Adrenal gland (tissue), 12 donors: ENCODE measurements around the gene UHRF1. TPM values are rescaled to one million over a fixed set of nuclear protein-coding genes. Genes with fewer than 3 reads are reported as not detected.

Experiments used
- DNase-seq, 7 donors: peaks; one replicate each; pipeline ENCODE4 v3.0.0-alpha.2; 2019 to 2020
- H3K27ac ChIP-seq, 5 donors: fragments of 200-600 bp; sonication (generic) in 4 of 5; 1 replicate in 3 of 5; 2 replicates in 2 of 5; pipeline versions ENCODE4 v1.5.1 to v1.8.0; 2016 to 2020; ENCODE audit warnings: mild to moderate bottlenecking in 1 of 5
- H3K27me3 ChIP-seq: fragments of 200-600 bp; 2 replicates; pipeline ENCODE4 v1.8.0; 2021
- H3K36me3 ChIP-seq, 2 donors: fragments of 200-600 bp; replicated peaks in 1 of 2; 1 replicate in 1 of 2; 2 replicates in 1 of 2; pipeline versions ENCODE4 v1.5.1 to v1.8.0; 2018 to 2022
- H3K4me1 ChIP-seq, 2 donors: fragments of 200-600 bp; replicated peaks in 1 of 2; 1 replicate in 1 of 2; 2 replicates in 1 of 2; pipeline versions ENCODE4 v1.5.1 to v1.8.0; 2018 to 2021
- H3K4me3 ChIP-seq, 4 donors: fragments of 200-600 bp; sonication (generic) in 3 of 4; one replicate each; pipeline ENCODE4 v1.5.1; 2016 to 2018
- H3K9me3 ChIP-seq, 3 donors: fragments of 200-600 bp; sonication (generic) in 1 of 3; replicated peaks in 1 of 3; 1 replicate in 2 of 3; 2 replicates in 1 of 3; pipeline versions ENCODE4 v1.5.1 to v1.8.0; 2016 to 2021
- POLR2A ChIP-seq, 2 donors: fragments of 450-650 bp; IDR thresholded peaks; one replicate each; pipeline ENCODE4 v1.6.1; 2017; ENCODE audit warnings: antibody characterized with exemption in 2 of 2, mild to moderate bottlenecking in 2 of 2, moderate library complexity in 1 of 2
- whole genome bisulfite sequencing, 4 donors: extraction: QIAGEN DNeasy Blood & Tissue Kit in 2 of 4; methylation state at CpG; one replicate each; pipeline versions ENCODE4 v1.1.5 to v1.1.7; 2013 to 2017; 5-methylcytosine and 5-hydroxymethylcytosine counted together
- intact Hi-C, 2 donors: fragments of 100-400 bp; cut with DNase I; formaldehyde crosslinking; loops; one replicate each; pipeline versions ENCODE4 v1.14.1 to v1.15.0; 2022 to 2023
- polyA plus RNA-seq, 3 donors: library from polyadenylated mRNA; stranded (reverse); fragments of 200-250 nt in 2 of 3; fragments of 350-450 nt in 1 of 3; fragmentation: Illumina TruSeq in 1 of 3; extraction: RNeasy Lipid Tissue Mini Kit (QIAGEN cat#74804) in 1 of 3; gene quantifications; one replicate each; pipeline ENCODE4 v1.2.3, GENCODE V29; 2013 to 2014
- total RNA-seq, 9 donors: library from RNA; depleted of rRNA in 4 of 9; stranded (reverse); fragments of >200 nt in 4 of 9; fragments of 120-200 nt in 1 of 9; fragmentation: NEBNext Ultra II Directional in 1 of 9; extraction: Animal tissue kit (Norgen Biotek cat#: 25700) in 1 of 9; gene quantifications; one replicate each; pipeline versions ENCODE4 v1.1.0 to v1.2.4, GENCODE V29; 2013 to 2023
- TF ChIP-seq, protein P1 (sequence below), 6 experiments: fragments of 450-650 bp in 4 of 6; fragments of 200-600 bp in 2 of 6; sonication (generic) in 1 of 6; IDR thresholded peaks; 1 replicate in 5 of 6; 2 replicates in 1 of 6; pipeline versions ENCODE4 v1.5.1 to v1.8.0; 2016 to 2021; ENCODE audit warnings: antibody characterized with exemption in 6 of 6, mild to moderate bottlenecking in 2 of 6, moderate library complexity in 1 of 6
- donor health status: healthy with polysubstance abuse.
- donor health status: Bipolar disorder and iron deficiency.
- donor health status: DM: yes; HTN: yes; CAD: no.
- donor health status: DM: no; HTN: no; CAD: no.
- donor health status: DM: no; HTN: no; CAD: no.
- donor health status: DM: yes; HTN: yes; CAD: no.

UHRF1 gene
- total and polyA plus RNA-seq, 12 donors, result 0.56 to 11.0 (median 1.1) TPM

DNA sequence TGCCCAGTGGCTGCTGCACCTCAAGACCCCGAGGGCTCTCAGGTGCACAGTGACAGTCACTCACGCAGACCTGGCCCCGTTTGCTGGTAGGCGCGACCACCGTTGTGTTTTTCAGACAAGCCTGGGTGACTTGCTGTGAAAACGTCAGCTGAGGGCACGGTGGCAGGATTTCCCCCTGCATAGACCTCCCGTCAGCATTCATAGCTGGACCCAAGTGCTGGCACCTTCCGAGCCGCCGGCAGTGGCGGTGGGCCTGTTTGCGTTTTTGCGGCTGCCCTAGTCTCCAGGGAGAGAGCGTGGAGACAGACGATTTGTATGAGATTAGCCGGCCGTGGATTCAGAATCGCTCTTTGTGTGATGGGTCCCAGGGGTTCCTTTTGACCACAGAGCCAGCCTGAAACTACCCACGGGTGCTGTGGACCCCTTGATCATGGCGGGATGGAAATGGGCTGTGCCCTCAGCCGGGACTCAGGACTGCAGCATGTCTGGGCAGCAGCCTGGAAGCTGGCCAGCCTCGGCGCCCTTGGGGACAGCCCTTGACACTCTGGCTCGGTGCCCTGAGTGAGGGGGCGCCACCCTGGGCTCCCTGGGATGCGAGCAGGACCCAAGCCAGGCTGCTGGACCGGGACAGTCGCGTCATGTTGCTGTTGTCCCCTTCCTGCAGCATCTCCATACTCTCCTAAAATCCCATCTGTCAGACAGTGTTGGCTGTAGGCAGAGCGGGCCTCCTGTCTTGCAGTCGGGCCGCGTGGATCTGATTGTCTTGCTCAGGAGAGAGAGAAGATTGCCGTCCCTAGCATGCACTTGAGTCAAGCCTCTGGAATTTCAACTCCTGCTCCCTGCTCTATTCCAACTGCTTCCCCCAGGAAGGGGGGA is 68.2 kb downstream of the UHRF1 start:
- Histone ChIP-seq H3K4me3 (peak overlapping the region in 1 of 4 donors; percentile 17), H3K27ac (peak overlapping the region; percentile 78 to 91 (median 82)), H3K9me3 (no peaks in the 10 kb centered on the region), H3K36me3 (no peaks in the 10 kb centered on the region), H3K4me1 (peaks cover 30 to 68% of the 10 kb centered on the region in 2 donors), H3K27me3 (no peaks in the 10 kb centered on the region)
- intact Hi-C loops, result loop anchor here in 1 of 2 donors (10.0 kb wide), 1 partner anchor 47 kb away; no protein-coding TSS in a partner anchor
- TF ChIP-seq, protein P1, sequence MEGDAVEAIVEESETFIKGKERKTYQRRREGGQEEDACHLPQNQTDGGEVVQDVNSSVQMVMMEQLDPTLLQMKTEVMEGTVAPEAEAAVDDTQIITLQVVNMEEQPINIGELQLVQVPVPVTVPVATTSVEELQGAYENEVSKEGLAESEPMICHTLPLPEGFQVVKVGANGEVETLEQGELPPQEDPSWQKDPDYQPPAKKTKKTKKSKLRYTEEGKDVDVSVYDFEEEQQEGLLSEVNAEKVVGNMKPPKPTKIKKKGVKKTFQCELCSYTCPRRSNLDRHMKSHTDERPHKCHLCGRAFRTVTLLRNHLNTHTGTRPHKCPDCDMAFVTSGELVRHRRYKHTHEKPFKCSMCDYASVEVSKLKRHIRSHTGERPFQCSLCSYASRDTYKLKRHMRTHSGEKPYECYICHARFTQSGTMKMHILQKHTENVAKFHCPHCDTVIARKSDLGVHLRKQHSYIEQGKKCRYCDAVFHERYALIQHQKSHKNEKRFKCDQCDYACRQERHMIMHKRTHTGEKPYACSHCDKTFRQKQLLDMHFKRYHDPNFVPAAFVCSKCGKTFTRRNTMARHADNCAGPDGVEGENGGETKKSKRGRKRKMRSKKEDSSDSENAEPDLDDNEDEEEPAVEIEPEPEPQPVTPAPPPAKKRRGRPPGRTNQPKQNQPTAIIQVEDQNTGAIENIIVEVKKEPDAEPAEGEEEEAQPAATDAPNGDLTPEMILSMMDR (IDR thresholded peaks at IDR 0.05), result no peak
- no peak for TF ChIP-seq POLR2A (IDR thresholded peaks at IDR 0.05)
- peak; percentile 62 to 72 (median 67) for DNase-seq
- WGBS, 4 donors, result 50 to 57% (median 54%) methylated on average over 23 to 36 of the region's 36 CpGs; no CpG with 5 or more reads in 1 of the 4 donors

DNA sequence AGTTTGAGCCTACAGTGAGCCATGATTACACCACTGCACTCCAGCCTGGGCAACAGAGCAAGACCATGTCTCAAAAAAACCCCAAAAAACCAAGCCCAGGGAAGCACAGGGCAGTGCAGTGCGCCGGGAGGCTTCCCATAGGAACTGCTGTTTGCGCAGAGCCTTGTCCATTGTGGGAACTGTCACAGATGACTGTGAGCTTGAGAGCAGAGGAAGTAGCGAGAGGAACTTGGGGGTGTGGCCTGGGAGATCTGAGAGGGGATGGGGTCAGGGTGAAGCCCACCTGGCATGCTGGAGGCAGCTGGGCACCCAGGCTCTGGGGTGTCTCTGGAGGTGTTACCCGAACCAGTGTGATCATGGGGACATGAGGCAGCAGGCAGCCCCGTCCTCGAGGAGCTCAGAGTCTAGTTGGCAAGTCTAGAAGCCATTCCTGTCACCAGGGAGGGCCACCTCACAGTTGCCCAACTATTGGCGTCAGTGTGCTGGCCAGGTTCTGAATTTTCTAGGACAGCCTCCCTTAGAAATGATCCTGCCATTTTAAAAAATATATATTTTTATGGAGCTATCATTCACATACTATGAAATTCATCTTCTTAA is 70.0 kb downstream of the UHRF1 start:
- Histone ChIP-seq H3K36me3 (no peaks in the 10 kb centered on the region), H3K9me3 (no peaks in the 10 kb centered on the region), H3K27me3 (no peaks in the 10 kb centered on the region), H3K4me1 (peaks cover 25 to 56% of the 10 kb centered on the region in 2 donors), H3K27ac (peak overlapping the region in 2 of 5 donors; percentile 9 to 32), H3K4me3 (no peak overlapping the region)
- no peak for DNase-seq
- intact Hi-C loops, result loop anchor here in 1 of 2 donors (10.0 kb wide), 1 partner anchor 45 kb away; no protein-coding TSS in a partner anchor
- TF ChIP-seq, protein P1 (IDR thresholded peaks at IDR 0.05), result no peak
- TF ChIP-seq POLR2A (IDR thresholded peaks at IDR 0.05), result no peak
- WGBS, 4 donors, result 70 to 83% (median 74%) methylated on average over 5 to 8 of the region's 8 CpGs

DNA sequence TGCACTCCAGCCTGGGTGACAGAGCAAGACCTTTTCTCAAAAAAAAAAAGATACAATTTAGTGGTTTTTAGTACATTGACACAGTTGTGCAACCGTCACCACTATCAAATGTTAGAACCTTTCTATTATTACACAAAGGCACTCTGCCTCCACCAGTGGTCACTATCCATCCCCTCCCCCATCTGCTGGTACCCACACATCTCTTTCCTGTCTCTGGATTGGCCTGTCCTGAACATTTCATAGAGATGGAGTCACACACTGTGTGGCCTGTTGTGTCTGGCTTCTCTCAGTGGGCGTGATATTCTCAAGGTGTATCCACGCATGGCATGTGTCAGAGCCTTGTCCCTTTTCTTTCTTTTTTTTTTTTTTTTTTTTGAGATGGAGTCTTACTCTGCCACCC is 70.8 kb downstream of the UHRF1 start:
- peaks cover 25 to 53% of the 10 kb centered on the region in 2 donors for H3K4me1 ChIP-seq
- no peak for TF ChIP-seq POLR2A (IDR thresholded peaks at IDR 0.05)
- TF ChIP-seq, protein P1 (IDR thresholded peaks at IDR 0.05), result no peak
- no peaks in the 10 kb centered on the region for H3K9me3 ChIP-seq
- 76 to 84% (median 81%) methylated on average over 3 of the region's 3 CpGs for WGBS, 4 donors
- H3K4me3 ChIP-seq, result no peak overlapping the region
- no peak for DNase-seq
- H3K36me3 ChIP-seq, result no peaks in the 10 kb centered on the region
- no peak overlapping the region for H3K27ac ChIP-seq
- H3K27me3 ChIP-seq, result no peaks in the 10 kb centered on the region
- intact Hi-C loops, result no loop called here
